Mucosa of stomach (tissue), 1 donor: ENCODE results near the gene ATG3.
A peak's percentile ranks its signal among the peaks of the same experiment; 100 is the strongest.

Source experiments
- H3K27me3 ChIP-seq: one replicate; pipeline ENCODE4 v1.7.0; 2013; ENCODE audit warnings: mild to moderate bottlenecking, low read length; ENCODE audit not compliant: control insufficient read depth, insufficient read depth
- H3K36me3 ChIP-seq: one replicate; pipeline ENCODE4 v1.7.0; 2013; ENCODE audit warnings: low read length; ENCODE audit not compliant: control insufficient read depth, insufficient read depth
- H3K4me1 ChIP-seq: one replicate; pipeline ENCODE4 v1.7.0; 2013; ENCODE audit warnings: mild to moderate bottlenecking, low read length; ENCODE audit not compliant: control insufficient read depth, insufficient read depth
- H3K4me3 ChIP-seq: one replicate; pipeline ENCODE4 v1.7.0; 2013; ENCODE audit warnings: low read length
- H3K9ac ChIP-seq: one replicate; pipeline ENCODE4 v1.7.0; 2013; ENCODE audit warnings: mild to moderate bottlenecking, low read length, moderate library complexity
- H3K9me3 ChIP-seq: one replicate; pipeline ENCODE4 v1.7.0; 2013; ENCODE audit warnings: mild to moderate bottlenecking, low read length, moderate library complexity; ENCODE audit not compliant: control insufficient read depth
- donor health status: Pancreatic carcinoma.

The ATG3 gene

DNA sequence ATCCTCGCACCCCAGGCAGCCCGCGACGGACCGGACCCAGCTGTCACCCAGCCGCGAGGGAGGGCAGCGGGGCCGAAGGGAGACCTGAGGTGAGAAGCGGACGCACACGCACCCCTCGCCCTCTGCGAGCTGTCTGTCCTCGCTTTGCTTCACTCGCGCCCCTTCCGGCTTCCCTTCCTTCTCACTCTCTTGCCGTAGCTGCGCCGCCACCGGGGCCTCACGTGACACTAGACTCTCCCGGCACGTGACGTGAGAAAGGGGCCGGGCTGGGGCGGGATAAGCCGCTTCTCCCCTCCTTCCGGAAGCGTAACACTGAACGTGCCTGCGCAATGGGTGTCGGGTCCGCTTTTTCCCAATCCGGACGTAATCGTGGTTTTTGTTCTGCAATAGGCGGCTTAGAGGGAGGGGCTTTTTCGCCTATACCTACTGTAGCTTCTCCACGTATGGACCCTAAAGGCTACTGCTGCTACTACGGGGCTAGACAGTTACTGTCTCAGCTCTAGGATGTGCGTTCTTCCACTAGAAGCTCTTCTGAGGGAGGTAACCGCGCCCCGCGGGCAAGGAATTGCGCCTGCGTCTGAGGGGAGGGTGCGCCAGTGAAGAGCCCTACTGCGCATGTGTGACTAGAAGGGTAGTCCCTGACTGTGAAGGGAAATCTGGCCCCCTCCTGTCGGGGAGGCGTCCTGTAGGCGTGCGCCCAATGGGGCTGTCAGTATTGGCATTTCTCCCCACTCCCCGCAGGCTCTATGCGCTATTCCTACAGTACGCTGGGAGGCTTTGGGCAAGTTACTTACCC lies at the start of gene ATG3, which contains the start of gene SLC35A5:
TSS of gene ATG3 (minus strand) at position 229 of the 796 bp plus-strand sequence. CDS start 434 bp downstream, outside the sequence.
TSS of gene SLC35A5 (plus strand) at position 312 of the 796 bp plus-strand sequence. CDS start 1,359 bp downstream, outside the sequence.
- peak within 1 kb of the TSS; percentile 58 for H3K4me3 ChIP-seq
- H3K27me3 ChIP-seq = no peaks in the 10 kb centered on the region
- peak within 1 kb of the TSS; percentile 73 for H3K9ac ChIP-seq
- H3K4me1 ChIP-seq = peaks cover 5% of the 10 kb centered on the region
- H3K36me3 ChIP-seq = no peaks in the 10 kb centered on the region
- no peaks in the 10 kb centered on the region for H3K9me3 ChIP-seq

DNA sequence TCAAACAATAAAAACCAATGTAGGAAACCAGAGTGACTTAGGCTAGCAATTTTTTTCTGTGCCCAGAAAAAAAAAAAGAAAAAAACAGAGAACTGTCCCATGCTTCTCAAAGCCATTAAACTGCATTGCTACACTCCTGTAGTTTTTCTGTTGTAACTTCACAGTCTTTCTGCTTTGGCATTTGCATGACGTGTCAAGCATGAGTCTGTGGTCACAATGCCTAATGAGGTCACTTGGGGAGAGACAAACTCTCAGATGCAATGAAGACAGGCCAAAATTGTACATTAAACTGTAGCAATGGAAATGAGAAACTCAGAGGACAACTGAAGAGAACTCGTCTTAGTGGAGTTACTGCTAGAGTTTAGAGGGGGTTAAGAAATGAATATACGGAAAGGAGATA lies 48.4 kb upstream of the ATG3 start:
- Histone ChIP-seq H3K36me3 (no peaks in the 10 kb centered on the region), H3K4me1 (no peaks in the 10 kb centered on the region)

DNA sequence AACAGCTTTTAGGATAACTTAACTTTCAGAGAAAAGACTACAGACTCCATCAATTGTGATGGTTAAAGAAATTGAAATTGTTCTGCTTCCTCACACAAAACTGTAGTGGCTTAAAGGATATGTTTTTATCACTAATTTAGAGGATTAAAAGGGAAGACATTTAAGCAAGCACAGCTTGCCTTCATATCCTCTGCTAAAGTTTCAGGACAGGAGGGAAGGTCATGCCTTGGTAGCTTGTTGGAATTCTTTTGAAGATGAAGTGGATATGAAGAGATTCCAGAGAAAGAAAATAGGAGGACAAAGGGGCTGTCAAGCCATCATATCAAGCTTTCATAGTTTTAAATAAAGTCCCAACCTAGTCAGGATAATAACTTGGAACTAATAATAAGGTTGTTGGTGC lies 46.1 kb upstream of the ATG3 start:
- Histone ChIP-seq H3K9ac (no peak overlapping the region), H3K4me1 (no peaks in the 10 kb centered on the region), H3K4me3 (no peak overlapping the region), H3K36me3 (no peaks in the 10 kb centered on the region), H3K27me3 (no peaks in the 10 kb centered on the region), H3K9me3 (no peaks in the 10 kb centered on the region)

More for the DNA sequence above, 48.4 kb upstream of the ATG3 start:
- no peak overlapping the region for H3K9ac ChIP-seq
- no peaks in the 10 kb centered on the region for H3K27me3 ChIP-seq
- H3K4me3 ChIP-seq = no peak overlapping the region
- H3K9me3 ChIP-seq = no peaks in the 10 kb centered on the region

DNA sequence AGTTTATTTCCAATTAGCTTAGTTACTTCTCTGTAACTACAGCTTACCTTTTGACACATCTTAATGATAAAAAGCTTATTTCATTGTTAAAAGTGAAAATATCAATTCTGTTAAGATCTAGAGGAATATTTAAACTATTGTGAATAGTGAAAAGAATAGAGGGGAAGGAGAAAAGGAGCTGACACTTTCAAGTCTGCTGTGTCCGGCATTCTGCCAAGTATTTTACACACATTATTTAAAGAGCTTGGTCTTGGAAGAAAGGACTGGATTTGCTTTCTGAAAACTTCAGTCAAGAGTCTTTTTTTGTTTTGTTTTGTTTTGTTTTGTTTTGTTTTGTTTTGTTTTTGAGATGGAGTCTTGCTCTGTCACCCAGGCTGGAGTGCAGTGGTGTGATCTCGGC lies 44.3 kb upstream of the ATG3 start:
- no peaks in the 10 kb centered on the region for H3K36me3 ChIP-seq

DNA sequence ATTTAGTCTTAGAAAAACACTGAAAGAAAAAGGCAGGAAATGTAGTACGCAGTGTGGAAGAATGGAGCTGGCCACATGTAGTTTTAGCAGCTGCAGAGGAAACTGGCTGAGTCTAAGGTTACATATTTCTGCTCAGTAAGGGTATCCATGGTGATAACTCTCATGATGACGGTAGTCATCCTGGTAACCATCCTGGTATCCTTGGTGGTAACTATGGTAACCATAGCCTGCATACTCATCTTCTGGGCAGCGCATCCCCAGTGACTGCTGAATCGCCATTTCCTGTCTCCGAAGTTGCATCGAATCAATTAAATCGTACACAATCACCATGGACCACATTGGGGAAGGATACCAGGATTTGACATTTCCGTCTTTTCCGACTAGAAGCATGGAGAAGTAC lies 43.5 kb upstream of the ATG3 start:
- H3K4me3 ChIP-seq = no peak overlapping the region
- no peaks in the 10 kb centered on the region for H3K36me3 ChIP-seq
- H3K4me1 ChIP-seq = no peaks in the 10 kb centered on the region
- no peaks in the 10 kb centered on the region for H3K27me3 ChIP-seq
- no peaks in the 10 kb centered on the region for H3K9me3 ChIP-seq
- no peak overlapping the region for H3K9ac ChIP-seq

More for the DNA sequence above, 44.3 kb upstream of the ATG3 start:
- no peaks in the 10 kb centered on the region for H3K27me3 ChIP-seq
- H3K4me3 ChIP-seq = no peak overlapping the region
- no peak overlapping the region for H3K9ac ChIP-seq
- H3K9me3 ChIP-seq = no peaks in the 10 kb centered on the region
- H3K4me1 ChIP-seq = no peaks in the 10 kb centered on the region

DNA sequence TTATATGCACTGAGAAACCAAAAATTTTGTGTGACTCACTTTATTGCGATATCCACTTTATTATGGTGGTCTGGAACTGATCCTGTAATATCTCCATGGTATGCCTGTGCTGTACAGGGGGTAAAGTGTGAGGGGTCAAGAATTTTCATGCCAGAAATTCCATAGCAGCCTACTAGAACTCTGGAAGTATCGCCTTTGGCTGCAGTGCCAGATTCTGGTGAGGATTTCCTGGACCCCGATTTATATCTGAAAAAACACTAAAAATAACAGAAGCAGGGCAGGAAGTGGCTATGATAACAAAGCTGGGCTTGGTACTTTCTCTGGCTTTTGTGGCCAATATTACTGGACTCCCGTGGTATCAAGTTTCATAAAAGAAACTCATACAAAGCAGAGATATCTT lies 42.8 kb upstream of the ATG3 start:
- Histone ChIP-seq H3K4me1 (no peaks in the 10 kb centered on the region), H3K27me3 (no peaks in the 10 kb centered on the region), H3K9me3 (no peaks in the 10 kb centered on the region), H3K4me3 (no peak overlapping the region), H3K36me3 (no peaks in the 10 kb centered on the region), H3K9ac (no peak overlapping the region)

DNA sequence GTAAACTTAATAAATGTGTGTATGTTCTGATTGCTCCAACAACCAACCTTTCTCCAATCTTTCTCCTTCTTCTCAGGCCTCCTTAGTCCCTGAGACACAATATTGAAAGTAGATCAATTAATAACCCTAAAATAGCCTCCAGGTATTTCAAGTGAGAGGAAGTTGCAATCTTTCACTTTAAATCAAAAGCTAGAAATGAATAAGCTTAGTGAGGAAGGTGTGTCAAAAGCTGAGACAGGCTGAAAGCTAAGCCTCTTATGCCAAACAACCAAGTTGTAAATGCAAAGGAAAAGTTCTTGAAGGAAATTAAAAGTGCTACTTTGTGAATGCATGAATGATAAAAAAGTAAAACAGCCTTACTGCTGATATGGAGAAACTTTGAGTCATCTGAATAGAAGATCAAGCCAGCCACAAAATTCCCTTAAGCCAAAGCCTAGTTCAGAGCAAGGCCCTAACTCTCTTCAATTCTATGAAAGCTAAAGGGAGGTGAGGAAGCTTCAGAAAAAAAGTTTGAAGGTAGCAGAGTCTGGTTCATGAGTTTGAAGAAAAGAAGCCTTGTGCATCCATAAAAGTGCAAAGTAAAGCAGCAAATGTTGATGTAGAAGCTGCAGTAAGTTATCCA lies 40.6 kb upstream of the ATG3 start:
- Histone ChIP-seq H3K9ac (no peak overlapping the region), H3K9me3 (no peaks in the 10 kb centered on the region), H3K4me1 (no peaks in the 10 kb centered on the region), H3K27me3 (no peaks in the 10 kb centered on the region), H3K4me3 (no peak overlapping the region), H3K36me3 (no peaks in the 10 kb centered on the region)

DNA sequence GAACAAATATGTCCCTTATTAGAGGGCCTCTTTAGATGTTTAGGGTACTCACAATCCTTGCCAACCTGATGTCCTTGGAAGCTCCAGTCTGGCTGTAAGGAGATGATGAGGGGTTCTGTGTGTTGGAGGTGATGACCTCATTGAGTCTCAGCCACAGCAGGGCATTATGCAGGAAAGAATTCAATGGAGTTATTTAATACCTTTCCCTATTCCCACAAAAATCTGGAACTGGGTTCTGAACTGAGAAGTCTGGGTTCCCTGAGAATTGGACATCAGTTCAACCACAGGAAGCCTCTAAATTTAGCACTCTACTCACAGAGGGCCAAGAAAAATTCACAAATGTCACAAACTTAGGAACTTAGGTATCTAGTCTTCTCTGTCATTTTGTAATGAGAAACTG lies 37.0 kb upstream of the ATG3 start:
- Histone ChIP-seq H3K4me3 (no peak overlapping the region), H3K27me3 (no peaks in the 10 kb centered on the region), H3K36me3 (no peaks in the 10 kb centered on the region), H3K9ac (no peak overlapping the region), H3K9me3 (no peaks in the 10 kb centered on the region), H3K4me1 (no peaks in the 10 kb centered on the region)

DNA sequence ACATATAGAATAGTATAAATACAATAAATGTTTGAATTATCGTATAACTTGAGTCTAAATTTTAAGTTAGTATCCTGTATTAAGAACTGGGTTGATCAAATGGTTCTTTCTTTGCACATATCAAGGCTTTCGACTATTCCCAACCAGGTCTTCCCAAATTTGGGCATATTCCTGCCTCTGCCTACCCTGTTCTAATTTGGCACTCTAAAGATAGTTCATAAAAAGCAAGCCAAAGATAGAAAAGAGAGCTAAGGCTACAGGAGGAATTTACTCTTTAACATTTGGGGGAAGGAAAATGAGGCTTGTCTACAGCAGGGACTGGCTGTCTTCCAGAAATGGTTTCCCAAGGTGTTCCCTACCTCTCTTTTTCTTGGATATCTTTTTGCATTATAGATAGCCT lies 36.2 kb upstream of the ATG3 start:
- no peaks in the 10 kb centered on the region for H3K9me3 ChIP-seq
- H3K4me3 ChIP-seq = no peak overlapping the region

DNA sequence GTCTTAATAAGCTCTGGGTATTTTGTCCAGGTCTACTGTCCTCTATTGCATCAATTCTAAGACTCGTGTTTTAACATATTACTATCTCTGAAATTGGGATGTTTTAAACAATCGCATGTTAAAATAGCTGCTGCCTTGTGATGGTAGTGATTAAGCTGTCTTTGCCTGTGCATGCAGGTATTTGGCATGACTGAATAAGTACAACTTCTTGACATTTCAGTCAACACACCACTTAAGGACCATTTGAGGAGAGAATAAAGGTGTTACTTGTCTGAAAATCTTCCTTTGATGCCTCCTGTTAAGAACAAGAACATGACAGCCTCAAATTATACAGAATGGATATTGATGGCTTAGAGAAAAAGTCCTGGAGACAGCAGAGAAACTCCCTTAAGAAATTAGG lies 33.1 kb upstream of the ATG3 start:
- H3K9ac ChIP-seq = no peak overlapping the region
- peaks cover 4% of the 10 kb centered on the region for H3K36me3 ChIP-seq
- H3K4me1 ChIP-seq = no peaks in the 10 kb centered on the region
- no peaks in the 10 kb centered on the region for H3K27me3 ChIP-seq
- H3K4me3 ChIP-seq = no peak overlapping the region
- no peaks in the 10 kb centered on the region for H3K9me3 ChIP-seq

More for the DNA sequence above, 36.2 kb upstream of the ATG3 start:
- Histone ChIP-seq H3K4me1 (no peaks in the 10 kb centered on the region), H3K9ac (no peak overlapping the region), H3K36me3 (no peaks in the 10 kb centered on the region), H3K27me3 (no peaks in the 10 kb centered on the region)

DNA sequence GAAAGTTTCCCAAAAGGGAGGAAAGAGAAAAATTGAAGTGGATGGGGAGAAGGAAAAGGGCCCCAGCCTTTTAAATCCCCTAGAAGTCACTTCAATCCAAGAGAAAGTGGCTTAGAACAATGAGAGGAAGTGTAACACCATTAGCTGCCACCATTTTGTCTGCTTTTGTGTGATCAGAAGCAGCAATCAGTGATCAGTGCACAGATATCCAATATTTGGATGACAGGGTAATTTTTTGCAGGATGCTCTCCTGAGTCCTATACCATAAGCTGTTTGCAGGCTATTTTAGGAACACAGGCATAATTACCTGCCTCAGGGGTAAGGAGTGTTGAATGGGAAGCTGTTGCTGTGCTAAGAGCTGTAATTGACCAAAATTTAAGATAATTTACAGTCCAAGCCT lies 31.5 kb upstream of the ATG3 start:
- no peaks in the 10 kb centered on the region for H3K4me1 ChIP-seq
- H3K36me3 ChIP-seq = peaks cover 4% of the 10 kb centered on the region
- no peak overlapping the region for H3K9ac ChIP-seq
- H3K4me3 ChIP-seq = no peak overlapping the region
- no peaks in the 10 kb centered on the region for H3K27me3 ChIP-seq
- H3K9me3 ChIP-seq = no peaks in the 10 kb centered on the region

DNA sequence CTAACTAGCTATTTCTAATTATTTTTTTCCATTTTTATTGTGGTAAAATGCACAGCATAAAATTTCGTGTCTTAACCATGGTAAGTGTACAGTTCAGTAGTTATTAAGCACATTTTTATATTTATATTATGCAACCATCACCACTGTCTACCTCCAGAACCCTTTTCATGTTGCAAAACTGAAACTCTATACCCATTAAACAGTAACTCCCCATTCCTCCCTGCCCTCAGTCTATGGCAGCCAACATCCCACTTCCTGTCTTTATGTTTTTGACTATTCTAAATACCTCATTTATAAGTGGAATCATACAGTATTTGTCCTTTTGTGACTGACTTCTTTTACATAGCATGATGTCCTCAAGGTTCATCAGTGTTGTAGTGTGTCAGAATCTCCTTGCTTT lies 25.6 kb upstream of the ATG3 start:
- no peaks in the 10 kb centered on the region for H3K9me3 ChIP-seq
- H3K27me3 ChIP-seq = no peaks in the 10 kb centered on the region
- H3K36me3 ChIP-seq = peaks cover 4% of the 10 kb centered on the region
- no peak overlapping the region for H3K9ac ChIP-seq
- no peak overlapping the region for H3K4me3 ChIP-seq
- H3K4me1 ChIP-seq = no peaks in the 10 kb centered on the region
